Gastrocnemius medialis (tissue), 4 donors: Measurements from ENCODE around the gene FAT3.

Experiments used
- CTCF ChIP-seq, 5 experiments: fragments of 450-650 bp in 3 of 5; fragments of 200-600 bp in 2 of 5; sonication (generic) in 2 of 5; IDR thresholded peaks in 4 of 5; conservative IDR thresholded peaks in 1 of 5; 1 replicate in 4 of 5; 2 replicates in 1 of 5; pipeline ENCODE4 v1.5.1; 2016 to 2019; ENCODE audit warnings: antibody characterized with exemption in 5 of 5, mild to moderate bottlenecking in 3 of 5, moderate library complexity in 3 of 5
- POLR2A ChIP-seq, 2 donors: fragments of 450-650 bp; IDR thresholded peaks; one replicate each; pipeline ENCODE4 v1.6.1; 2017; ENCODE audit warnings: antibody characterized with exemption in 2 of 2, mild to moderate bottlenecking in 2 of 2, moderate library complexity in 2 of 2

GRCh38 chr11:92227959-92228935 lies 3.6 kb downstream of the FAT3 start:
- TF ChIP-seq CTCF (IDR thresholded peaks at IDR 0.05 in 4 of 5, conservative IDR thresholded peaks at IDR 0.05 in 1 of 5), result no peak
- no peak for TF ChIP-seq POLR2A (IDR thresholded peaks at IDR 0.05)
